Measurements from ENCODE around the gene SRRM2.

SRRM2 gene

DNA sequence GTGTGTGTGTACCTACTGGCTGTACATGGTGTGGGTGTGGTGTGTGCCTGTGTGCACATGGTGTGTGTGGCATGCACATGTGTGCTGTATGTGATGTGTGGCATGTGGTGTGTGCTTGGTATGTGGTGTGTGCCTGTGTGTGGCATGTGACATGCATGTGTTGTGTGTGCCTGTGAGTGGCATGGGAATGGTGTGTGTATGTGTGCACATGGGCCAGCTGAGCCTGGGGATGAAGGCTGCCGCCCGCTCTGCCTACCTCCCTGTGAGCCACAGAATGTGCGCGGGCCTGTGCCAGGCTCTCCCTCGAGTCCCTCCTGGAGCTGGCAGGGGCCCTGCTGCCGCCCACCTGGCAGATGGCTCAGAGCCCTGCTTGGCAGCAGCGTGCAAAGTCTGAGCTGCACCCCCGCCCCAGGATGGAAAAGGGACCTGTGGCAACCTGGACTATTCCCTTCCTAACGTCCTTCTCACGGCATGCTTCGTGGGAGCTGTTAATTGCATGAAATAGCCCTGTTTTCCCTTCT is 41.7 kb upstream of the SRRM2 start:
- Histone ChIP-seq H3K4me3 (ENCODE audit: control insufficient read depth in 1 of 7, extremely low read depth in 1 of 7, insufficient read depth in 4 of 7, low read depth in 2 of 7, low read length in 6 of 7) (no peak overlapping the region), H3K27me3 (replicated peaks in 2 of 5; ENCODE audit: control insufficient read depth in 4 of 5, insufficient read depth in 5 of 5, low read length in 4 of 5) (no peaks in the 10 kb centered on the region), H3K4me1 (ENCODE audit: control extremely low read depth in 1 of 4, control insufficient read depth in 4 of 4, insufficient read depth in 4 of 4, low read length in 3 of 4) (peaks cover 0 to 15% (median 10%) of the 10 kb centered on the region in 4 experiments), H3K36me3 (ENCODE audit: control insufficient read depth in 4 of 4, insufficient read depth in 4 of 4, low read length in 3 of 4) (peaks cover 0 to 40% (median 17%) of the 10 kb centered on the region in 4 experiments), H3K9me3 (ENCODE audit: control extremely low read depth in 1 of 5, control insufficient read depth in 4 of 5, insufficient read depth in 2 of 5, low read depth in 1 of 5, low read length in 4 of 5) (no peaks in the 10 kb centered on the region), H3K27ac (ENCODE audit: insufficient read depth in 1 of 2, low read depth in 1 of 2, low read length in 2 of 2, poor library complexity in 1 of 2, severe bottlenecking in 2 of 2) (no peak overlapping the region)
- CTCF ChIA-PET, result interaction anchor here (1.2 kb wide), 1 partner anchor 24 kb away, joined by 3 read pairs; no protein-coding TSS in a partner anchor
- POLR2A ChIA-PET, result no interaction called here
- WGBS (ENCODE audit: insufficient coverage), result 93% methylated on average over 7 of the region's 11 CpGs
- DNase-seq, result no peak

DNA sequence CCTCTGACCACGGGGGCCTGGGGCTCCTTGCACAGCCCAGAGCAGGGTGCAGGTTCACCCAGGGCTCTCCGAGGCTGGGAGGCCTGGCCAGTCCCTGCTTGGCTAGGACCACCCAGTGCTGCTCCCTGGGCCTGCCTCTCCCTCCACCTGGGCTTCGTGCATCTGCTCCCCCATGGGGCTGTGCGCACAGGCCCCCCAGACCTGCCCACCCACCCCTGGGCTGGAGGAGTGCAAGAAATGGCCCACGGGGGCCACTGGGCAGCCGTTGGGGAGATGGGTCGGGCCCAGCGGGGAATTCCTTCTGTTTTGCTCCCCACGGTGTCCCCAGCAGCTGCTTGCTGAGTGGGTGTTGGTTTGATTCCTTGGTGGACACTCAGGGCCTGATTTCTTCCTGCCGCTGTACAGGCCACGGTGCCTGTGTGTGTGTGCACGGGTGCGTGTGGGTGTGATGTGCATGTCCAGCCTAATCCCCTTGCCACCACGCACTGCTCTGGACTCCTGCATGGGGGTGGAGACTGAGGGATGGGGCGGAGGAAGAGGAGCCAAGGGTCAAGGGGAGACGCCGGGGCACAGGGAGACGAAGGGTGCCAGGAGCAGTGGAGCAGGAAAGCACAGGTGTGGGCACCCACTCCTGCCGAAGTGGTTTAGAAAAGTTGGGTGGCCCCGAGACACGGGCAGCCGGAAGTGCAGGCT is 40.9 kb upstream of the SRRM2 start:
- Histone ChIP-seq H3K4me3 (ENCODE audit: control insufficient read depth in 1 of 7, extremely low read depth in 1 of 7, insufficient read depth in 4 of 7, low read depth in 2 of 7, low read length in 6 of 7) (no peak overlapping the region), H3K4me1 (ENCODE audit: control extremely low read depth in 1 of 4, control insufficient read depth in 4 of 4, insufficient read depth in 4 of 4, low read length in 3 of 4) (peaks cover 0 to 20% (median 16%) of the 10 kb centered on the region in 4 experiments), H3K36me3 (ENCODE audit: control insufficient read depth in 4 of 4, insufficient read depth in 4 of 4, low read length in 3 of 4) (peaks cover 0 to 33% (median 13%) of the 10 kb centered on the region in 4 experiments), H3K27me3 (replicated peaks in 2 of 5; ENCODE audit: control insufficient read depth in 4 of 5, insufficient read depth in 5 of 5, low read length in 4 of 5) (no peaks in the 10 kb centered on the region), H3K9me3 (ENCODE audit: control extremely low read depth in 1 of 5, control insufficient read depth in 4 of 5, insufficient read depth in 2 of 5, low read depth in 1 of 5, low read length in 4 of 5) (no peaks in the 10 kb centered on the region), H3K27ac (ENCODE audit: insufficient read depth in 1 of 2, low read depth in 1 of 2, low read length in 2 of 2, poor library complexity in 1 of 2, severe bottlenecking in 2 of 2) (no peak overlapping the region)
- WGBS (ENCODE audit: insufficient coverage), result 87% methylated on average over 20 of the region's 22 CpGs
- CTCF ChIA-PET, result interaction anchor here (1.2 kb wide), 1 partner anchor 24 kb away, joined by 3 read pairs; no protein-coding TSS in a partner anchor
- POLR2A ChIA-PET, result no interaction called here
- no peak for DNase-seq

DNA sequence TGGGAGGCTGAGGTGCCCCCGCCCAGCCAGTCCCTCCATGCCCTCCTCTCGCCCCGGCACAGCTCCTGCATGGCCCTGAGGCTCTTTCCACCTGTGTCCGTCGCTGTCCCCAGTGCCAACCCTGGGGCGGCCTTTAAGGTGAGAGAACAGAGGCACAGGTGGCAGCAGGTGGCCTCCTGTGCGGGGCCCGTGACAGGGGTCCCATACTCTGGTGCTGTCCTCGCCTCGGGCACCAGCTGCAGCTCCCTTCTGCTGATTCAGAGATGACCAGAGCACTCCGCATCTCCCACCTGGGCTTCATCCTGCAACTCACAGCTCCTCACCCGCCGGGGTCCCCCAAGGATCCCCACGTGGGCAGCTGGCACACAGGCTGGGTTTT is 40.4 kb upstream of the SRRM2 start:
- no peak for DNase-seq
- peaks cover 0 to 28% (median 12%) of the 10 kb centered on the region in 4 experiments for H3K36me3 ChIP-seq (ENCODE audit: control insufficient read depth in 4 of 4, insufficient read depth in 4 of 4, low read length in 3 of 4)
- POLR2A ChIA-PET, result no interaction called here
- CTCF ChIA-PET, result no interaction called here
- H3K27ac ChIP-seq (ENCODE audit: insufficient read depth in 1 of 2, low read depth in 1 of 2, low read length in 2 of 2, poor library complexity in 1 of 2, severe bottlenecking in 2 of 2), result no peak overlapping the region
- H3K27me3 ChIP-seq (replicated peaks in 2 of 5; ENCODE audit: control insufficient read depth in 4 of 5, insufficient read depth in 5 of 5, low read length in 4 of 5), result no peaks in the 10 kb centered on the region
- no peak overlapping the region for H3K4me3 ChIP-seq (ENCODE audit: control insufficient read depth in 1 of 7, extremely low read depth in 1 of 7, insufficient read depth in 4 of 7, low read depth in 2 of 7, low read length in 6 of 7)
- peaks cover 0 to 25% (median 18%) of the 10 kb centered on the region in 4 experiments for H3K4me1 ChIP-seq (ENCODE audit: control extremely low read depth in 1 of 4, control insufficient read depth in 4 of 4, insufficient read depth in 4 of 4, low read length in 3 of 4)
- no peaks in the 10 kb centered on the region for H3K9me3 ChIP-seq (ENCODE audit: control extremely low read depth in 1 of 5, control insufficient read depth in 4 of 5, insufficient read depth in 2 of 5, low read depth in 1 of 5, low read length in 4 of 5)
- WGBS (ENCODE audit: insufficient coverage), result 96% methylated on average over 10 of the region's 14 CpGs

DNA sequence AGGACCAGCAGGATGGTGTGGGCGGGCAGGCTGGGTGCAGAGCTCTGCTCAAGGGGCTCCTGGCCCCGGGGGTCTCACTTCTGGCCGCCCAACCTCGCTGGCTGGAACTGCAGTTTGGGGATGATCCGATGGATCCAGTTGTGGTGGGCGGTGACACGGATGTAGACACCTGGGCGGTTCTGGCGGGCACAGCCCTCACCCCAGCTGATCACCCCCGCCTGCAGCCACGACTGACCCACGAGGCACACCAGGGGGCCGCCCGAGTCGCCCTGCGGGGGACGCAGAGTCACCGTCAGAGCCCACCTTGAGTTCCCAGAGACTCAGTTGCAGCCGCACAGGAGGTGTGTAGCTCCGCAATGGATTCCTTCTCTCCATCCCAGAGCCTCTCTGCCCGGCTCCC is 39.9 kb upstream of the SRRM2 start:
- Histone ChIP-seq H3K27ac (ENCODE audit: insufficient read depth in 1 of 2, low read depth in 1 of 2, low read length in 2 of 2, poor library complexity in 1 of 2, severe bottlenecking in 2 of 2) (no peak overlapping the region), H3K27me3 (replicated peaks in 2 of 5; ENCODE audit: control insufficient read depth in 4 of 5, insufficient read depth in 5 of 5, low read length in 4 of 5) (no peaks in the 10 kb centered on the region), H3K4me1 (ENCODE audit: control extremely low read depth in 1 of 4, control insufficient read depth in 4 of 4, insufficient read depth in 4 of 4, low read length in 3 of 4) (peaks cover 0 to 30% (median 23%) of the 10 kb centered on the region in 4 experiments), H3K36me3 (ENCODE audit: control insufficient read depth in 4 of 4, insufficient read depth in 4 of 4, low read length in 3 of 4) (peaks cover 0 to 23% (median 9%) of the 10 kb centered on the region in 4 experiments), H3K4me3 (ENCODE audit: control insufficient read depth in 1 of 7, extremely low read depth in 1 of 7, insufficient read depth in 4 of 7, low read depth in 2 of 7, low read length in 6 of 7) (no peak overlapping the region), H3K9me3 (ENCODE audit: control extremely low read depth in 1 of 5, control insufficient read depth in 4 of 5, insufficient read depth in 2 of 5, low read depth in 1 of 5, low read length in 4 of 5) (no peaks in the 10 kb centered on the region)
- 91% methylated on average over 20 of the region's 21 CpGs for WGBS (ENCODE audit: insufficient coverage)
- ChIA-PET CTCF (no interaction called here), POLR2A (no interaction called here)
- DNase-seq, result no peak

DNA sequence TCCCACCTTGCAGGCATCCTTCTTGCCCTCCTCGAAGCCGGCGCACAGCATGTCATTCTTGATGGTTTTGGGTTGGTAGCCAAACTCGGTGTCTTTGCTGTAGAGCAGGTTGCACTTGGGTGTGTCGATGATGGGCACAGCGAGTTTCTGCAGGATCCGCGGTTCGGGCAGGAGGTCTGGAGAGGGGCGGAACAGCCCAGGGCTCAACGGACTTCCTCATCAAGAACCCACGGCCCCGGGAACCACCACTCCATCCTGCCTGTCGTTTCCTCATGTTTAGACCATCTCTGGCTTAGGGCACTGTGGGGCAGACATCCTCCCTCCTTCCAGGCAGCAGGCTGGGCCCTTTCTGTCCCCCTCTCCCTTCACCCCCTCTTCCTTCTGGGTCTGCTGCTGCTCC is 38.9 kb upstream of the SRRM2 start:
- DNase-seq, result peak in 2 of 3 donors; percentile 38 to 44
- H3K27ac ChIP-seq (ENCODE audit: insufficient read depth in 1 of 2, low read depth in 1 of 2, low read length in 2 of 2, poor library complexity in 1 of 2, severe bottlenecking in 2 of 2), result no peak overlapping the region
- peaks cover 0 to 14% (median 2%) of the 10 kb centered on the region in 4 experiments for H3K36me3 ChIP-seq (ENCODE audit: control insufficient read depth in 4 of 4, insufficient read depth in 4 of 4, low read length in 3 of 4)
- no peaks in the 10 kb centered on the region for H3K27me3 ChIP-seq (replicated peaks in 2 of 5; ENCODE audit: control insufficient read depth in 4 of 5, insufficient read depth in 5 of 5, low read length in 4 of 5)
- WGBS (ENCODE audit: insufficient coverage), result 35% methylated on average over 14 of the region's 14 CpGs
- H3K9me3 ChIP-seq (ENCODE audit: control extremely low read depth in 1 of 5, control insufficient read depth in 4 of 5, insufficient read depth in 2 of 5, low read depth in 1 of 5, low read length in 4 of 5), result no peaks in the 10 kb centered on the region
- CTCF ChIA-PET, result no interaction called here
- H3K4me1 ChIP-seq (ENCODE audit: control extremely low read depth in 1 of 4, control insufficient read depth in 4 of 4, insufficient read depth in 4 of 4, low read length in 3 of 4), result peaks cover 0 to 37% (median 30%) of the 10 kb centered on the region in 4 experiments
- peak overlapping the region in 1 of 7 experiments; percentile 11 for H3K4me3 ChIP-seq (ENCODE audit: control insufficient read depth in 1 of 7, extremely low read depth in 1 of 7, insufficient read depth in 4 of 7, low read depth in 2 of 7, low read length in 6 of 7)
- POLR2A ChIA-PET, result no interaction called here

GRCh38 chr16:2713985-2714774 is 38.3 kb upstream of the SRRM2 start:
- no peaks in the 10 kb centered on the region for H3K9me3 ChIP-seq (ENCODE audit: control extremely low read depth in 1 of 5, control insufficient read depth in 4 of 5, insufficient read depth in 2 of 5, low read depth in 1 of 5, low read length in 4 of 5)
- no peak overlapping the region for H3K4me3 ChIP-seq (ENCODE audit: control insufficient read depth in 1 of 7, extremely low read depth in 1 of 7, insufficient read depth in 4 of 7, low read depth in 2 of 7, low read length in 6 of 7)
- CTCF ChIA-PET, result no interaction called here
- H3K36me3 ChIP-seq (ENCODE audit: control insufficient read depth in 4 of 4, insufficient read depth in 4 of 4, low read length in 3 of 4), result peaks cover 0 to 8% (median 1%) of the 10 kb centered on the region in 4 experiments
- POLR2A ChIA-PET, result no interaction called here
- H3K27ac ChIP-seq (ENCODE audit: insufficient read depth in 1 of 2, low read depth in 1 of 2, low read length in 2 of 2, poor library complexity in 1 of 2, severe bottlenecking in 2 of 2), result no peak overlapping the region
- 95% methylated on average over 20 of the region's 28 CpGs for WGBS (ENCODE audit: insufficient coverage)
- DNase-seq, result no peak
- peaks cover 0 to 38% (median 30%) of the 10 kb centered on the region in 4 experiments for H3K4me1 ChIP-seq (ENCODE audit: control extremely low read depth in 1 of 4, control insufficient read depth in 4 of 4, insufficient read depth in 4 of 4, low read length in 3 of 4)
- no peaks in the 10 kb centered on the region for H3K27me3 ChIP-seq (replicated peaks in 2 of 5; ENCODE audit: control insufficient read depth in 4 of 5, insufficient read depth in 5 of 5, low read length in 4 of 5)

GRCh38 chr16:2715064-2715463 is 37.4 kb upstream of the SRRM2 start:
- H3K36me3 ChIP-seq (ENCODE audit: control insufficient read depth in 4 of 4, insufficient read depth in 4 of 4, low read length in 3 of 4), result no peaks in the 10 kb centered on the region
- 51% methylated on average over 8 of the region's 9 CpGs for WGBS (ENCODE audit: insufficient coverage)
- no peaks in the 10 kb centered on the region for H3K9me3 ChIP-seq (ENCODE audit: control extremely low read depth in 1 of 5, control insufficient read depth in 4 of 5, insufficient read depth in 2 of 5, low read depth in 1 of 5, low read length in 4 of 5)
- no peaks in the 10 kb centered on the region for H3K27me3 ChIP-seq (replicated peaks in 2 of 5; ENCODE audit: control insufficient read depth in 4 of 5, insufficient read depth in 5 of 5, low read length in 4 of 5)
- no peak for DNase-seq
- peaks cover 0 to 45% (median 33%) of the 10 kb centered on the region in 4 experiments for H3K4me1 ChIP-seq (ENCODE audit: control extremely low read depth in 1 of 4, control insufficient read depth in 4 of 4, insufficient read depth in 4 of 4, low read length in 3 of 4)
- H3K27ac ChIP-seq (ENCODE audit: insufficient read depth in 1 of 2, low read depth in 1 of 2, low read length in 2 of 2, poor library complexity in 1 of 2, severe bottlenecking in 2 of 2), result no peak overlapping the region
- H3K4me3 ChIP-seq (ENCODE audit: control insufficient read depth in 1 of 7, extremely low read depth in 1 of 7, insufficient read depth in 4 of 7, low read depth in 2 of 7, low read length in 6 of 7), result peak overlapping the region in 1 of 7 experiments; percentile 52
- ChIA-PET POLR2A (no interaction called here), CTCF (no interaction called here)
